NCI-H1436 (cell line): ENCODE data around the gene DPH2.

Experiments
- DNase-seq: peaks from one replicate; lab custom pipeline; 2025; lab: John Stamatoyannopoulos, UW

The DPH2 gene

DNA sequence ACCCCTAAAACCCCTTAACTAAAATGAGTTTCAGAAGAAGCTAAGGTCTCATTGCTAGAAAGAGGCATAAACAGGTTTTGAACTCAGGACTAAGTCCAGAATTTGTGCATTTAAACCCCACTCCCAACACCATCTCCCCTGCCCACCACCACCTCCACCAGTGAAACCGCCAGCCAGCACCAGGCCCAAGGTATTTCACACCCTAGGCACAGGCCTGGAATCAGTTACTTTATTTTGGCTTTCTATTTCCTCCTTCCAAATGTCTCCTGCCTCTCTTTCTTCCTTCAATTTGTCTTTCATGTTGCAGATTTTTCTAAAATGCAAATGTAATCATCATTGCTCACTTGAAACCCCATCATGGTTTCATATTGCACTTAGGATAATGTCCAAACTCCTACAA lies 24.9 kb upstream of the DPH2 start:
- DNase-seq: no peak

GRCh38 chr1:43945674-43946235 lies 24.1 kb upstream of the DPH2 start:
- DNase-seq: no peak

- peak; percentile 94 for DNase-seq
Measured at GRCh38 chr1:43946236-43947060, 23.4 kb upstream of the DPH2 start, which contains the start of gene IPO13. Gene IPO13 (plus strand): TSS chr1:43946950. CDS start chr1:43947601, 651 bp downstream.

DNA sequence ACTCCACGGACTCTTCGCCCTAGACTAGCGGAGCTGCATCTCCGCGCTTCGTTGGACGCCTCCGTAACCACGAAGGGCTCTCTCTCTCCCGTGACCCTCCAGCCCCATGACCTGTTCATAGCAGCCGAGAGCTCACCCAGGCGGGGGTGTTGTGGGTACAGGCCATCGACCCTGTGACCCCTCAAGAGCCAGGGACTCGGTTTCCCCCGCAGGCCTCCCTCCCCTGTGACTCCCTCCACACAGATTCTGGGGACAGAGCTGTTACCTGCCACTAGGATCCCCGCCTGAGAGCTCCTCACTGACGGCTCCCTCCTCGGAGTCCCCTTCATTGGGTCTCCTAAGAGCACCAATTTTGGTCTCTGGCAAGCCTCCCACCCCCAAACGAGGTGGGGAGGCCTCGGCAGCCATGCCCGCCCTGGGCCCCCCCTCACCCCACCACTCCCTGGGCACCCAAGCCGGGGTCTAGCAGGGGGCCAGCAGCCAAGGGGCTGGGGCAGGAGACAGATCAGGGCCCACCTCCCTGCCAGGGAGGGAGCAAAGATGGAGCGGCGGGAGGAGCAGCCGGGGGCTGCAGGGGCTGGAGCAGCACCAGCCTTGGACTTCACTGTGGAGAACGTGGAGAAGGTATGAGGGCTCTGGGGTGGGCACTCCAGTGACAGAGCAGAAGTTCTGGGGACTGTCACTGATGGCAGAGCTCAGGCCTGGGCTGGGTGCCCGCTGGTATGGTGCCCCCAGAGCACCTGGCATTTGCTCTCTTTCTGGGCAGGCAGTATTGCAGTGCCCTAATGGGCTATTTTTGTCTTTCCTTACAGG lies 22.5 kb upstream of the DPH2 start:
- no peak for DNase-seq

GRCh38 chr1:43947874-43948437 lies 21.9 kb upstream of the DPH2 start:
- DNase-seq: no peak

DNA sequence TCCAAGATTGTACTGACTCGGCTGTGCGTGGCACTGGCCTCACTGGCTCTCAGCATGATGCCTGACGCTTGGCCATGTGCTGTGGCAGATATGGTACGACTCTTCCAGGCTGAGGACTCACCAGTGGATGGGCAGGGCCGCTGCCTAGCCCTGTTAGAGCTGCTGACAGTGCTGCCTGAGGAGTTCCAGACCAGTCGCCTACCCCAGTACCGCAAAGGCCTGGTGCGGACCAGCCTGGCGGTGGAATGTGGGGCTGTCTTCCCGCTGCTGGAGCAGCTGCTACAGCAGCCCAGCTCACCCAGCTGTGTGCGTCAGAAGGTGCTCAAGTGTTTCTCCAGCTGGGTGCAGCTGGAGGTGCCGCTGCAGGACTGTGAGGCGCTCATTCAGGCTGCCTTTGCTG lies 20.1 kb upstream of the DPH2 start:
- DNase-seq: no peak

GRCh38 chr1:43951021-43951985 lies 18.5 kb upstream of the DPH2 start:
- DNase-seq: no peak

GRCh38 chr1:43952731-43953346 lies 17.0 kb upstream of the DPH2 start:
- DNase-seq: peak; percentile 99

DNA sequence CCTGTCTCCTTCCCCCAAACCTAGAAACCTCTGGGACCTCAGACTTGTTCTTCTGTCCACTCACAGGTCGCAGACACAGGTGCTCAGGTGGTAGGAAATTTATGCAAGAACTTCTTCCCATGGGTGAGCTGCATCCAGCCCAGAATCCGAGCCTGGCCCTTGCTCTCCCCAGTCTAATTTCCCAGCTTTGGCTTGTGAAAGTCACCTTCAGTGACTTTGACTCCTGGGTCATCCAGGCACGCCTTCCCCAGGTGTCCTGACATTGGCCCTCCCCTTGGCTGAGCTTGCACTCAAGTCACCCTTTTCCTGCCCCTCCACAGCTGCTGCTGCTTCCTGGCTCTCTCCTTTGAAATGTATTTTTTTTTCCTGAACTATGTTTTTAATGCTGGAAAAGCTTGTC lies 16.4 kb upstream of the DPH2 start:
- DNase-seq: no peak

- no peak for DNase-seq
Measured at GRCh38 chr1:43954036-43954435, 15.8 kb upstream of the DPH2 start.

DNA sequence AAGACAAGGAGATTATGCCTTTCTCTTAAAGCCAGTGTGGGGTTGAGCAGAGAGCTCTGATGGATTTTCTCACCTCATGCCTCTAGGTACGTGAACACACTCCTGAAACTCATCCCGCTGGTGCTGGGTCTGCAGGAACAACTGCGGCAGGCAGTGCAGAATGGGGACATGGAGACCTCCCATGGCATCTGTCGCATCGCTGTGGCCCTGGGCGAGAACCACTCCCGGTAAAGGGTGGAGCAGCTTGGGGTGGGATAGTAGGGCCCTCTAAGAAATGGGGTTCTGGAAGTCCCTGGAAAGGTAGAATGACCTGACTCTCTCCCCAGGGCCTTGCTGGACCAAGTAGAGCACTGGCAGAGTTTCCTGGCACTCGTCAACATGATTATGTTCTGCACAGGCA lies 13.6 kb upstream of the DPH2 start:
- no peak for DNase-seq

DNA sequence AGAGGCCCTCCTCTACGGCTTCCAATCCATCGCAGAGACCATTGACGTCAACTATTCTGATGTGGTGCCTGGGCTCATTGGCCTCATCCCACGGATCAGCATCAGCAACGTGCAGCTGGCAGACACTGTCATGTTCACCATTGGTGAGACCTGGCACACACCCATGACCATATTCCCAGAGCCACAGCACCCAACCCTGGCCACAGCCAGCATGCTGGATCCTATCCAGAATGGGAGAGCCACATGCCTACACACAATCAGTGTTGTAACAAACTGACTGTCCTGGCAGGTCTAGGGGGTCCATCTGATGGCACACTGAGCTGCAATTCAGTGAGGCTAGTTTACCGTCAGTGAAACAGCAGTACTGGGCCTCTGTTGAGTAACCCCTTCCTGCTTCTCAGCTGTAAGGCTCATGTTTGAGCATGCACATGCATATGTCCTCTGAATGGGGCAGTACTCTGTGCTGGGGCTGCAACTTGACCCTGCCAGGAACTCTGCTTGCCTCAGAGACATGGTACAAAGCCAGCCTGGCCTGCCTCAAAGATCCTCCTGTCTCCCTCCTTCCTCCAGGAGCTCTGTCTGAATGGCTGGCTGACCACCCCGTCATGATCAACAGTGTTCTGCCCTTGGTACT lies 12.3 kb upstream of the DPH2 start:
- no peak for DNase-seq

GRCh38 chr1:43958351-43959255 lies 11.2 kb upstream of the DPH2 start:
- DNase-seq: no peak

DNA sequence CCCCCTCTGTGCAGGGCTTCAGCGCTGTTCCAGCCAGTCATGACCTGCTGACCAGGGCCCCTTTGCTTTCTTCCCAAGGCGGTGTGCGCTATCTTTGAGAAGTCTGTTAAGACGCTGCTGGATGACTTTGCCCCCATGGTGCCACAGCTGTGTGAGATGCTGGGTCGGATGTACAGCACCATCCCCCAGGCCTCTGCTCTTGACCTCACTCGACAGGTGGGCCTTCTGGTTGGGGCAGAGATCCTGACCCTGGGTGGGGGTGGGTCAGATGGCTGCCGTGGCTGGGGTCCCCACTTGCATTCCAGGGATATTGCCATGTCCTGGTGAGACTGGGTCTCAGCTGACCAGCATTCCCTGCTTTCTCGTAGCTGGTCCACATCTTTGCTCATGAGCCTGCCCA lies 9.0 kb upstream of the DPH2 start:
- DNase-seq: no peak

GRCh38 chr1:43961692-43962091 lies 8.1 kb upstream of the DPH2 start:
- DNase-seq: no peak

- DNase-seq: no peak
Measured at GRCh38 chr1:43962324-43962723, 7.5 kb upstream of the DPH2 start.

GRCh38 chr1:43963006-43963405 lies 6.8 kb upstream of the DPH2 start:
- DNase-seq: no peak

GRCh38 chr1:43963890-43964289 lies 5.9 kb upstream of the DPH2 start:
- DNase-seq: no peak

- DNase-seq: no peak
Measured at GRCh38 chr1:43965316-43965715, 4.5 kb upstream of the DPH2 start.
